HG03280 (cell line): ENCODE data around the gene CKAP5.
"Not testable (repeated sequence)": the region's sequence is repeated elsewhere in the genome, so short reads cannot be mapped to it uniquely, and the experiment has no call there.

Experiments used
- ATAC-seq: cut with Tn5 transposase; IDR thresholded peaks from one replicate; pipeline ENCODE4 v1.9.1; 2021; ENCODE audit warnings: mild to moderate bottlenecking, moderate library complexity; ENCODE audit not compliant: unreplicated experiment

CKAP5 gene

DNA sequence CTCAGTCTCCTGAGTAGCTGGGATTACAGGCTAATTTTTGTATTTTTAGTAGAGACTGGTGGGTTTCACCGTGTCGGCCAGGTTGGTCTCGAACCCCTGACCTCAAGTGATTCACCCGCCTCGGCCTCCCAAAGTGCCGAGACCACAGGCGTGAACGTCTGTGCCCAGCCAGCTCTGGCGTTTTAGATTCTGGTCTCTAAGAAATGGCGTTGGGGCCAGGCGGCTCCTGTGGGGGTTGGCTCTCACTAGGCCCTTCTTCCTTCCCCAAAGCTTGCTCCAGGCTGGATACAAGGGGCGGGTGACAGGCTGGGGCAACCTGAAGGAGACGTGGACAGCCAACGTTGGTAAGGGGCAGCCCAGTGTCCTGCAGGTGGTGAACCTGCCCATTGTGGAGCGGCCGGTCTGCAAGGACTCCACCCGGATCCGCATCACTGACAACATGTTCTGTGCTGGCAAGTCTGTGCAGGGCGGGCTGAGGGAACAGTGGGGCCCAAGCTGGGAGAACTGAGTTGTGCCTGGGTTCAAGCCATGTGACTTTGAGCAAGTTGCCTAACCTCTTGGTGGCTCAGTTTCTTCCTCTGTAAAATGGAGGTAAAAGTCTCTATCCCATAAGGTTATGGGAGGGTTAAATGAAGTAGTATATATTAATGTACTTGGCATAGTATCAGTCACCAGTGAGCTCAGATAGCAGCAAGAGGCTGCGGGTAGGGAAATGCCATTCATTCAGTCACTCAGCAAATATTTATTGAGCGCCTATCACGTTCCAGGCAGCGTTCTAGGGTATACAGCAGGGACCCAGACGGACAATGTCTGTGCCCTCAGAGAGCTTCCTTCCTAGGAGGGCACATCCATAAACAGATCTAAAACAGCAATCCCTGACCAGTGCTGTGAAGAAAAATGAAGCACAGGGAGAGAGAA lies 116.7 kb downstream of the CKAP5 start:
- no peak for ATAC-seq

DNA sequence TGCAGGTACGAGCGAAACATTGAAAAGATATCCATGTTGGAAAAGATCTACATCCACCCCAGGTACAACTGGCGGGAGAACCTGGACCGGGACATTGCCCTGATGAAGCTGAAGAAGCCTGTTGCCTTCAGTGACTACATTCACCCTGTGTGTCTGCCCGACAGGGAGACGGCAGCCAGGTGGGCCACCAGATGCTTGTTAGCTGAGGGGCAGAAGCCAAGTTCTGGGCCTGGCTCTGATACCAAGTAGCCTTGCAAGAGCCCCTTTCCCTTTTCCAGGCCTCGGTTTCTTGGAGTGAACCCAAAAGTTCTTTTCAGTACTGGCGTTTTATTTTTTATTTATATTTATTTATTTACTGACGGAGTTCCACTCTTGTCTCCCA lies 117.4 kb downstream of the CKAP5 start:
- no peak for ATAC-seq

GRCh38 chr11:46727952-46728658 lies 118.0 kb downstream of the CKAP5 start:
- no peak for ATAC-seq

- no peak for ATAC-seq
These were observed 119.7 kb downstream of the CKAP5 start for GRCh38 chr11:46726206-46726862.

DNA sequence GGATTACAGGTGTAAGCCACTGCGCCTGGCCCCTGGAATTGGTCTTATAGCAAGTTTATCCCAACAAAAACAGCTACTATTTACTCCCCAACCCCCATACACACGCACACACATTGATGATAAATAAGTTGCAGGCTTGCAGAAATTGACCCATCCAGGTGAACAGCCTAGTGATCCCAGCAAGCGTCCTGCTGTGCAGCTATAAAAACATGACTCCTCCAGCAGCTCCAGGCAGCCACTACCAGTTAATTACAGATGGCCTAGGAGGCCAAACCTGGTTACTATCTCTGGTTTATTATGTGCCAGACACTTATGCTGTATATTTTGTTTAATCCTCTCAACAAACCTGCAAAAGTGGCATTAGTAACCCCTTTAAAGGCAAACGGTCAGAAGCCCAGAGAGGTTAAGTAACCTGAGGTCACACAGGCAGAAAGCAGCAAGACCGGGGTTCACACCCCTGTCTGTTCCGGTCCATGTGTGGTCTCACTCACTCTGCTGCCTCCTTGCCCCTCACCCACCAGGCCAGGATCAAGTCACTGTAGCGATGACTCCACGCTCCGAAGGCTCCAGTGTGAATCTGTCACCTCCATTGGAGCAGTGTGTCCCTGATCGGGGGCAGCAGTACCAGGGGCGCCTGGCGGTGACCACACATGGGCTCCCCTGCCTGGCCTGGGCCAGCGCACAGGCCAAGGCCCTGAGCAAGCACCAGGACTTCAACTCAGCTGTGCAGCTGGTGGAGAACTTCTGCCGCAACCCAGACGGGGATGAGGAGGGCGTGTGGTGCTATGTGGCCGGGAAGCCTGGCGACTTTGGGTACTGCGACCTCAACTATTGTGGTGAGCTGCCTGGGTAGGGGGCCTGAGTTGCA lies 120.5 kb downstream of the CKAP5 start:
- ATAC-seq = no peak

- ATAC-seq = no peak
These were observed 122.0 kb downstream of the CKAP5 start for GRCh38 chr11:46724088-46724487.

- no peak for ATAC-seq
These were observed 122.8 kb downstream of the CKAP5 start for GRCh38 chr11:46723359-46723680.

GRCh38 chr11:46722566-46723358 lies 123.3 kb downstream of the CKAP5 start:
- no peak for ATAC-seq

- no peak for ATAC-seq
These were observed 124.8 kb downstream of the CKAP5 start for GRCh38 chr11:46721286-46721685.

GRCh38 chr11:46719543-46720218 lies 126.4 kb downstream of the CKAP5 start:
- no peak for ATAC-seq

DNA sequence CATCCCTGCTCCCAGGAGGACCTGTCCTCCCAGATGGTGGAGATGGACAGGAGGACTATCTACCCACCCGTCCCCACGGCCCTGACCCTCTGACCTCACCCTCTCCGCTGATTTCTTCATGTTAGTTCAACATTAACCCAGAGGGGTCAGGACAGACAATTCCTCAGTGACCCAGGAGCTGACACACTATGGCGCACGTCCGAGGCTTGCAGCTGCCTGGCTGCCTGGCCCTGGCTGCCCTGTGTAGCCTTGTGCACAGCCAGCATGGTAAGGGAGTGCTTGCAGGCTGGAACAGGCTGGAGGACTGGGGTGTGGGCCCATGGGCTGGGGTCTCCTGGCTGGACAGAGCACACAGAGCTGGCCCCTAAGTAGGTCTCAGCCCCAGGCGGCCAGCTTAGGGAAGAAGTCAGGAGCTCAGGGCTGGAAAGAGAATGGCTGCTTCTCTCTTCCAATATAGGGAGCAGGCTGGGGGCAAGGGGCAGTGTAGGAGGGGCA lies 127.0 kb downstream of the CKAP5 start, which contains the start of gene F2:
F2 (plus strand) TSS at position 166 of the 495 bp plus-strand sequence; CDS start at position 189, 23 bp downstream.
- no peak for ATAC-seq

DNA sequence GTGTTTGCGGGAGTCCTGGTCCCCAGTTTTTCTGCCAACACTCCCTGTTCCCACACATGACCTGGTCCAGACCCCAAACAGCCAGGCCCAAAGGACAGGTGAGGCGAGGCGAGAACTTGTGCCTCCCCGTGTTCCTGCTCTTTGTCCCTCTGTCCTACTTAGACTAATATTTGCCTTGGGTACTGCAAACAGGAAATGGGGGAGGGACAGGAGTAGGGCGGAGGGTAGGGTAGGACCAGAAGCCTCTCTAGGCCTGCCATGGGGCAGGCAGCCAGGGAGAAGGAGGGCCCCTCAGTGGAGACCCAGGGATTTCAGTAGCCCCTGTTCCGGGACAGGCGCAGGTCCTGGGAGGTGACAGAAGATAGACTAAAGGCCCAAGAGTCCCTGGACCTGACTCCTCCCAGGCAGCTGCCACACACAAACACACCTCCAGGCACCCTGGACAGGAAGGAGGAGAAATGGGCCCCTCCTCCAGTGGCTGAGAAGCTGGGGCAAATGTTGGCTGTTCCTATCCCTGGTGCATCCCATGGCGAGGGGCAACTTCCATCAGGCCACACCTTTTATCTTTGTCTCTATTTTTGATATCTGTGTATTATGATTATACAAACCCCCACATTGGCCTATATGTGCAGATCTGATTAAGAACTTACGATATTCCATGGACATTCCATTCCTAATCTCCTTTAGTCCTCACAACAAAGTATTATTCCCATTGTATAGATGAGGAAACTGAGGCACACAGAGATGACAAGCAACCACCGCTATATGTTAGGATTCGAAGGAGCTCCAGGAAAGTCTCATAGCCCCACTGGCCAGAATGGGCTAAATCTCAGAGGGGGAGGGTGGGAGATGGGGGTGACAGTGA lies 127.7 kb downstream of the CKAP5 start:
- ATAC-seq = no peak

DNA sequence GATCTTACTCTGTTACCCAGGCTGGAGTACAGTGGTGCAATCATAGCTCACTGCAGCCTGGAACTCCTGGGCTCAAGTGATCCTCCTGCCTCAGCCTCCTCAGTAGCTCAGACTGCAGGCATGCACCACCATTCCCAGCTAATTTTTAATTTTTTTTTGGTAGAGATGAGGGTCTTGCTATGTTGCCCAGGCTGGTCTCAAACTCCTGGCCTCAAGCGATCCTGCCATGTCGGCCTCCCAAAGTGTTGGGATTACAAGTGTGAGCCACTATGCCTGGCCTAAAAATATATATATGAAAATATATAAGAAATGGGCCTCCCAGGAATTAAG lies 128.3 kb downstream of the CKAP5 start:
- not testable (repeated sequence) for ATAC-seq

DNA sequence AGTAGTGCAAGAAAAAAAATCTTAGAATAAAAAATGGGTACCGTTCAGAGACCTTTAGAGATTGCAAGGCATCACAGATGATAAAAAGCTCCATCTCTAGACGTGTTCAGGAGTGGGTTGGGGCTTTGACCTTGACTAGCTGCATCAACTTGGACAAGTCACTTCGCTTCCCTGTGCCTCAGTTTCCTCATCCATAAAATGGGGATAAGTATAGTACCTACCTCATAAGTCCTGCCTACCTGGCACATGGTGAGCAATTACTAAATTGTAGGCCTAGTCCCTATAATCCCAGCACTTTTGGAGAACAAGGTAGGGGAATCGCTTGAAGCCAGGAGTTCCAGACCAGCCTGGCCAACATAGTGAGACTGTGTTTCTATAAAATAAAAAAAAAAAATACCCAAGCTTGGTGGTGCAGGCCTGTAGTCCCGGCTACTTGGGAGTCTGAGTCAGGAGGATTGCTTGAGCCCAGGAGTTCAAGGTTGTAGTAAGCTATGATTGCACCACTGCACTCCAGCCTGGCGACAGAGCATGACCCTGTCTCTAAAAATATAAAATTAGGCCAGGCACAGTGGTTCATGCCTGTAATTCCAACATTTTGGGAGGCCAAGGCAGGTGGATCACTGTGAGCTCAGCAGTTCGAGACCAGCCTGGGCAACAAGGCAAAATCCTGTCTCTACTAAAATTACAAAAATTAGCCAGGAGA lies 133.1 kb downstream of the CKAP5 start:
- no peak for ATAC-seq

- ATAC-seq = no peak
These were observed 134.8 kb downstream of the CKAP5 start for GRCh38 chr11:46711303-46711702.

- no peak for ATAC-seq
These were observed 135.2 kb downstream of the CKAP5 start for GRCh38 chr11:46710821-46711269.

GRCh38 chr11:46709351-46709750 lies 136.7 kb downstream of the CKAP5 start:
- ATAC-seq = not testable (repeated sequence)

GRCh38 chr11:46706886-46707285 lies 139.2 kb downstream of the CKAP5 start:
- ATAC-seq = no peak
